ENCODE measurements around the gene CHURC1. TPM values are rescaled to one million over a fixed set of nuclear protein-coding genes. Genes with fewer than 3 reads are reported as not detected.

Gene CHURC1
- total and polyA plus RNA-seq, 2 of the 8 experiments (the other 6 are each of a cell fraction or from before 2014, with no cell fraction given), result 50.2 to 59.3 TPM

DNA sequence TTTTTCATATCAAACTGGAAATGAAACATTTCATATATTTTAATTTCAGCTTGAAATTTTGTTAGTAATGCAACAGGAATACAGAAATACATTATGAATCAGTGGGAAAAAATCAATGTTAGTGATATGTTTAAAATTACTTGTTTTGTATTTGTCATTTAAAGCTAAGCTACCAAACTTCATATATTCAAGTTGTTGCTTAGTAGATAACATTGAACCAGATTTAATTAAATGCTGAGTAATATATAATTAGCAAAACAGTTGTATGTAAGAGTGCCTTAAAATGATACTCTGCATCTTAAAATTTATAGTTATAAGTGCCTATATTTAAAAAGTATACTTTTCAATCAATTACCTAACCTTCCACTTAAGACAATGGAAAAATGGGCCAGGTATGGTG lies 5.0 kb downstream of the CHURC1 start:
- ChIA-PET CTCF (ENCODE audit: partially characterized antibody) (interaction anchor here (1.7 kb wide), 1 partner anchor 17 kb away, joined by 5 read pairs; no protein-coding TSS in a partner anchor), POLR2A (ENCODE audit: partially characterized antibody) (interaction anchor here (2.3 kb wide), 1 partner anchor 17 kb away, joined by 4 read pairs; no protein-coding TSS in a partner anchor)
- peaks cover 3% of the 10 kb centered on the region for H3K23me2 ChIP-seq (ENCODE audit: low read depth, low read length)
- H2AK5ac ChIP-seq (ENCODE audit: low read depth, low read length), result no peak overlapping the region
- DNase-seq (ENCODE audit: low read depth in 1 of 2, low spot score in 2 of 2), result no peak
- H3K4me2 ChIP-seq (ENCODE audit: insufficient read depth in 1 of 2, low read depth in 2 of 2, low read length in 2 of 2), result no peak overlapping the region
- no peak overlapping the region for H2BK120ac ChIP-seq (replicated peaks; ENCODE audit: low read depth, low read length)
- no peak overlapping the region for H3K56ac ChIP-seq (replicated peaks; ENCODE audit: insufficient read length, low read depth, low read length)
- no peak overlapping the region for H3K4ac ChIP-seq (replicated peaks; ENCODE audit: insufficient read length, low read depth, low read length)
- no peak for FAIRE-seq
- no peak overlapping the region for H3K9ac ChIP-seq (replicated peaks in 1 of 4; ENCODE audit: extremely low read depth in 1 of 4, low read depth in 3 of 4, low read length in 3 of 4)
- H3K23ac ChIP-seq (ENCODE audit: insufficient read length), result no peak overlapping the region
- H3K4me1 ChIP-seq (replicated peaks in 1 of 4; ENCODE audit: control insufficient read depth in 3 of 4, insufficient read depth in 4 of 4, low read length in 3 of 4), result peaks cover 0 to 4% (median 0%) of the 10 kb centered on the region in 4 experiments; a peak in 3 of 7 replicates
- no peaks in the 10 kb centered on the region for H4K20me1 ChIP-seq (replicated peaks in 1 of 2; ENCODE audit: control insufficient read depth in 1 of 2, insufficient read depth in 2 of 2, low read length in 2 of 2)
- H3K9me3 ChIP-seq (ENCODE audit: insufficient read depth in 2 of 2, low read depth in 1 of 2, low read length in 1 of 2), result no peaks in the 10 kb centered on the region
- H3K18ac ChIP-seq (ENCODE audit: extremely low read depth, low read length), result no peak overlapping the region
- H2BK5ac ChIP-seq (ENCODE audit: low read depth, low read length), result no peak overlapping the region
- no peaks in the 10 kb centered on the region for H3K27me3 ChIP-seq (replicated peaks in 1 of 4; ENCODE audit: control insufficient read depth in 3 of 4, extremely low read depth in 1 of 4, insufficient read depth in 3 of 4, low read length in 3 of 4)
- H3K79me2 ChIP-seq (ENCODE audit: control insufficient read depth in 1 of 2, insufficient read depth in 2 of 2, low read length in 2 of 2), result peaks cover 5 to 28% of the 10 kb centered on the region in 2 experiments; a peak in 3 of 4 replicates
- H3K27ac ChIP-seq (ENCODE audit: low read depth, low read length), result no peak overlapping the region
- no peaks in the 10 kb centered on the region; the same call in none of the 2 replicates for H3K79me1 ChIP-seq (ENCODE audit: low read depth, low read length)
- no peak overlapping the region for H2AFZ ChIP-seq (ENCODE audit: low read length)
- no peak overlapping the region for H3K4me3 ChIP-seq (ENCODE audit: extremely low read depth in 1 of 4, insufficient read depth in 2 of 4, low read depth in 3 of 4, low read length in 4 of 4)
- H4K8ac ChIP-seq (ENCODE audit: extremely low read depth, insufficient read depth, low read length), result no peak overlapping the region
- H3K14ac ChIP-seq (ENCODE audit: insufficient read length), result no peak overlapping the region
- H2BK12ac ChIP-seq (ENCODE audit: low read depth, low read length), result no peak overlapping the region
- H2BK20ac ChIP-seq (ENCODE audit: low read length), result no peak overlapping the region
- no peak overlapping the region for H4K5ac ChIP-seq (ENCODE audit: insufficient read length, low read depth, low read length)
- H3K36me3 ChIP-seq (ENCODE audit: control insufficient read depth in 2 of 4, insufficient read depth in 4 of 4, low read length in 3 of 4), result peaks cover 0 to 6% (median 2%) of the 10 kb centered on the region in 4 experiments; a peak in 4 of 8 replicates
- H2BK15ac ChIP-seq (ENCODE audit: low read length), result no peak overlapping the region
- no peak overlapping the region for H4K91ac ChIP-seq (replicated peaks; ENCODE audit: insufficient read length, low read length)
- TF ChIP-seq EZH2 (IDR thresholded peaks at IDR 0.05; ENCODE audit: low read depth, low read length, severe bottlenecking) (no peak), POLR2AphosphoS5 (IDR thresholded peaks at IDR 0.05; ENCODE audit: low read depth, low read length) (no peak), SAP30 (IDR thresholded peaks at IDR 0.05; ENCODE audit: insufficient read depth, insufficient replicate concordance, low read length) (no peak), MAFK (IDR thresholded peaks at IDR 0.05; ENCODE audit: low read depth, low read length) (no peak), MAX (IDR thresholded peaks at IDR 0.05) (no peak), SUZ12 (IDR thresholded peaks at IDR 0.05; ENCODE audit: low read length) (no peak), RXRA (IDR thresholded peaks at IDR 0.05; ENCODE audit: insufficient read depth, low read depth, low read length) (no peak), CTBP2 (IDR thresholded peaks at IDR 0.05; ENCODE audit: borderline replicate concordance, insufficient read depth, insufficient read length, low read length) (no peak), RAD21 (IDR thresholded peaks at IDR 0.05 in 1 of 2, conservative IDR thresholded peaks at IDR 0.05 in 1 of 2; ENCODE audit: low read depth in 2 of 2, low read length in 2 of 2) (no peak), JUND (IDR thresholded peaks at IDR 0.05; ENCODE audit: low read length) (no peak), ATF3 (IDR thresholded peaks at IDR 0.05; ENCODE audit: insufficient read depth, low read depth, low read length) (no peak)
